Measurements from ENCODE around the gene PRKAG2.

GRCh38 chr7:151895008-151895630 is 18.2 kb upstream of the PRKAG2 start:
- no peak for TF ChIP-seq CTCF (IDR thresholded peaks at IDR 0.05)
- TF ChIP-seq POLR2A (IDR thresholded peaks at IDR 0.05), result no peak

Measured in lower leg skin (tissue), 3 donors.